Measurements from ENCODE around the gene PLCB1.

GRCh38 chr20:8421981-8422380 lies 289.9 kb downstream of the PLCB1 start:
- TF ChIP-seq CTCF (IDR thresholded peaks at IDR 0.05; ENCODE audit: low read depth, low read length) (no peak), MYC (IDR thresholded peaks at IDR 0.05; ENCODE audit: low read depth, low read length) (no peak)
